HUES48 (cell line): ENCODE measurements around the gene UNC5A.

Experiments
- H3K27ac ChIP-seq: one replicate; pipeline ENCODE4 v1.7.0; 2013; ENCODE audit warnings: low read depth, low read length, inconsistent platforms
- H3K27me3 ChIP-seq: 2 replicates; pipeline ENCODE4 v1.6.1; 2013; ENCODE audit warnings: mild to moderate bottlenecking, low read length; ENCODE audit not compliant: control insufficient read depth, insufficient read depth
- H3K36me3 ChIP-seq: 2 replicates; pipeline ENCODE4 v1.6.1; 2013; ENCODE audit warnings: low read length; ENCODE audit not compliant: control insufficient read depth, insufficient read depth
- H3K4me1 ChIP-seq: 2 replicates; pipeline ENCODE4 v1.6.1; 2013; ENCODE audit warnings: mild to moderate bottlenecking, low read length; ENCODE audit not compliant: control insufficient read depth, insufficient read depth
- H3K4me3 ChIP-seq: 2 replicates; pipeline ENCODE4 v1.5.1; 2013; ENCODE audit warnings: mild to moderate bottlenecking, low read depth, low read length
- H3K9ac ChIP-seq: 2 replicates; pipeline ENCODE4 v1.6.1; 2013; ENCODE audit warnings: mild to moderate bottlenecking, low read depth, low read length, moderate library complexity
- H3K9me3 ChIP-seq: 2 replicates; pipeline ENCODE4 v1.6.1; 2013; ENCODE audit warnings: low read length; ENCODE audit not compliant: control insufficient read depth, insufficient read depth

The UNC5A gene

GRCh38 chr5:176833286-176833685 is 22.9 kb downstream of the UNC5A start:
- H3K27me3 ChIP-seq: peaks cover 5% of the 10 kb centered on the region
- H3K9me3 ChIP-seq: no peaks in the 10 kb centered on the region
- no peaks in the 10 kb centered on the region for H3K36me3 ChIP-seq
- H3K27ac ChIP-seq: no peak overlapping the region
- H3K4me3 ChIP-seq: no peak overlapping the region
- H3K4me1 ChIP-seq: no peaks in the 10 kb centered on the region
- H3K9ac ChIP-seq: no peak overlapping the region

DNA sequence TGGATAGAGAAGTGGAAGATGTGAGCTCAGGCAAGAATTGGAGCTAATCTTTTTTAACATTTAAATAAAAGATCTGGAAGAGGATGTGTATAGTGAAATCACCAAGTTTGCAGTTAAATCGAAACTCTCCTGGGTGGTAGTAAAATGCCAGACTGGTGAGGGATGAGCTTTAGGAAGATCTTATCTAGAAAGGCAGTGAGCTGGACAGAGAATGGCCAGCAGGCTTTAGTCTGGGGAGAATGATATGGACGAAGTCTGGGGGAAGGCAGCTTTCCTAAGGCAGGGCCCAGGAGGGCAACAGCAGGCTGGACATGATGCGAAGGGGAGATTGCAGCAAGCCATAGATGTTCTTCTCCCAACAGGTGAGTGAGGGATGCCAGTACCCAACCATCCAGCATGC is 25.6 kb downstream of the UNC5A start:
- H3K9me3 ChIP-seq: no peaks in the 10 kb centered on the region
- H3K4me3 ChIP-seq: no peak overlapping the region
- no peaks in the 10 kb centered on the region for H3K36me3 ChIP-seq
- no peak overlapping the region for H3K27ac ChIP-seq
- H3K27me3 ChIP-seq: peaks cover 16% of the 10 kb centered on the region
- H3K9ac ChIP-seq: no peak overlapping the region
- H3K4me1 ChIP-seq: peaks cover 4% of the 10 kb centered on the region; the same call in 1 of the 2 replicates

DNA sequence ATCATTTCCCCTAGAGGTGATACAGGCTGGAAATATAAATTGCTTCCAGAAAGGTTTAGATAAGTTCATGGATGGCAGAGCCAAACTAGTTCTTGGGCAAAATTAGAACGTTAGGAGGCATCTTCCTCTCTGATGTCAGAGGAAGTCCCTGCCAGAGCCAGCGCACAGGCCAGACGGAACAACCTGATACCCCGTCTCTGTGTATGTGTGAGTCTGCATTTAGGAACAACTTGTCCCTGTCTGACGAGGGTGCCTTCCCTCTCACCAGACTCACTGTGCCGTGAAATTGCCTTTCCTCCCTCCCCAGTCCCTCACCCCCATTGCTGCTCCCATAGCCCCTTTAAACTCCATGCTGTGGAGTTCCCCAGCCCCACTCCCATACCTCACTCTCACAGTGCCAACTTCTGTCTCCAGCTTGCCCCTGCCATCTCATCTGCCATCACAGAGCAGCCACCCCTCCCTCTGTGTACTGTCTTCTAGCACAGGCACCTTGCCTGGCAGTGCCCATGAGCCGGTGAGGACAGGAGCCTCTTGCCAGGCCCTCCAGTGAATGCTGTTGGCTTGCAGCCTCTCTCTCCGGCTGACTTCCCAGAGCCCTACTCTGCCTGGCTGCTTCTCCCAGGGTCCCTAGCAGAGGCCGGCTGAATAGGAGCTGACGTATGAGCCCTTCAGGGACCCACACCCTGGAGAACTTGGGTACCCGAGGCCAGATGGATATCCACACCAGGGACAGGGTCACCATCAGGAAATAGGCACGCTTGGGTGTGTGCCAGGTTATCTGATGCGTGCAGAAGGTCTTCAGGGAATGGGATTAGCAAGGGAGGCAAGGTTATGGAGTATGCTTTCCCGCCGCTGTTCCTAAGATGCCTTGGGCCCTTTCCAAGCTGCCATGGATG is 26.7 kb downstream of the UNC5A start:
- Histone ChIP-seq H3K4me3 (no peak overlapping the region), H3K9ac (no peak overlapping the region), H3K36me3 (no peaks in the 10 kb centered on the region), H3K4me1 (peaks cover 4% of the 10 kb centered on the region; the same call in 1 of the 2 replicates), H3K27ac (no peak overlapping the region), H3K9me3 (no peaks in the 10 kb centered on the region), H3K27me3 (peaks cover 16% of the 10 kb centered on the region)

GRCh38 chr5:176837707-176838115 is 27.4 kb downstream of the UNC5A start:
- Histone ChIP-seq H3K4me3 (no peak overlapping the region), H3K36me3 (no peaks in the 10 kb centered on the region), H3K27ac (no peak overlapping the region), H3K9me3 (no peaks in the 10 kb centered on the region), H3K9ac (no peak overlapping the region), H3K4me1 (peaks cover 4% of the 10 kb centered on the region; the same call in 1 of the 2 replicates), H3K27me3 (peaks cover 16% of the 10 kb centered on the region)

- H3K9me3 ChIP-seq: no peaks in the 10 kb centered on the region
- no peaks in the 10 kb centered on the region for H3K36me3 ChIP-seq
- no peak overlapping the region for H3K4me3 ChIP-seq
- no peak overlapping the region for H3K27ac ChIP-seq
- H3K9ac ChIP-seq: no peak overlapping the region
- H3K4me1 ChIP-seq: peaks cover 4% of the 10 kb centered on the region; the same call in 1 of the 2 replicates
- H3K27me3 ChIP-seq: peaks cover 8% of the 10 kb centered on the region; the same call in 1 of the 2 replicates
Measured at GRCh38 chr5:176843673-176844072, 33.3 kb downstream of the UNC5A start.

GRCh38 chr5:176844281-176844680 is 33.9 kb downstream of the UNC5A start:
- H3K9me3 ChIP-seq: no peaks in the 10 kb centered on the region
- 0 out of 2 replicates have a peak, but pooled peaks cover 2% of the 10 kb centered on the region for H3K27me3 ChIP-seq

DNA sequence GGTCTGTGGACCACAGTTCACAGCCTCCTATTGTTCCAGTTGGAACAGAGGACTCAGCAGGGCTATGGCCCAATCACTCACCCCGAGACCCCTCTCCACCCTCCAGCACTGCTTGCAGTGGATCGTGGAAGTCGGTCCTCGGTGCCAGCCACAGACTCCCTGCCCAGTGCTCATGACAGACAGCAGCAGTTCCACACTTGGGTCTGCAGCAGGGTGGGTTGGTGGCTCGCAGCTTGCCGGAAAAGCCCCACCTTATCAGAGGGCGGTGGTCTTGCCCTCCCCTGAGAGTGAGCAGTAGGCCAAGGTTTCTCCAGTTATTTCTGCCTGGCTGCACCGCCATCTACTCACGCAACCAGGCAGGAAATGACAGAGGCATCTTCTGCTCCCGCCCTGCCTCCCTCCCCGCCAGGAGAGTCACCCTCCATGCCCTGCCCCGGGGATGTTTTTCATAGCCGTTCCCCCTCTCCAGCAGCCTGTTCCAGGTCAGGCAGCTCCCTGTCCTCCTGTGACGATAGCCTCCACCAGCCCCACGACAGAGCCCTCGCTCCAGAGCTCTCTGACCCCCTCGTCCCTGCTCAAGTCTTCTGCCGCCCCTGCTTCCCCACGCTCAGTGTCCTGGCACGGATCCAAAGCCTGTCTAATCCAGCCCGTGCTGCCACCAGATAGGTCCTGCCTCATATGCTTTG is 34.5 kb downstream of the UNC5A start:
- H3K4me1 ChIP-seq: peaks cover 4% of the 10 kb centered on the region; the same call in 1 of the 2 replicates
- H3K4me3 ChIP-seq: no peak overlapping the region
- H3K27me3 ChIP-seq: no peaks in the 10 kb centered on the region
- H3K27ac ChIP-seq: no peak overlapping the region
- no peaks in the 10 kb centered on the region for H3K9me3 ChIP-seq
- H3K9ac ChIP-seq: no peak overlapping the region
- H3K36me3 ChIP-seq: no peaks in the 10 kb centered on the region

More at GRCh38 chr5:176844281-176844680, 33.9 kb downstream of the UNC5A start:
- Histone ChIP-seq H3K9ac (no peak overlapping the region), H3K4me1 (peaks cover 4% of the 10 kb centered on the region; the same call in 1 of the 2 replicates), H3K27ac (no peak overlapping the region), H3K4me3 (no peak overlapping the region), H3K36me3 (no peaks in the 10 kb centered on the region)

- Histone ChIP-seq H3K4me1 (peaks cover 1% of the 10 kb centered on the region; the same call in 1 of the 2 replicates), H3K9me3 (no peaks in the 10 kb centered on the region), H3K36me3 (no peaks in the 10 kb centered on the region), H3K4me3 (no peak overlapping the region), H3K9ac (no peak overlapping the region), H3K27ac (no peak overlapping the region), H3K27me3 (no peaks in the 10 kb centered on the region)
Measured at GRCh38 chr5:176845392-176845713, 35.0 kb downstream of the UNC5A start.

DNA sequence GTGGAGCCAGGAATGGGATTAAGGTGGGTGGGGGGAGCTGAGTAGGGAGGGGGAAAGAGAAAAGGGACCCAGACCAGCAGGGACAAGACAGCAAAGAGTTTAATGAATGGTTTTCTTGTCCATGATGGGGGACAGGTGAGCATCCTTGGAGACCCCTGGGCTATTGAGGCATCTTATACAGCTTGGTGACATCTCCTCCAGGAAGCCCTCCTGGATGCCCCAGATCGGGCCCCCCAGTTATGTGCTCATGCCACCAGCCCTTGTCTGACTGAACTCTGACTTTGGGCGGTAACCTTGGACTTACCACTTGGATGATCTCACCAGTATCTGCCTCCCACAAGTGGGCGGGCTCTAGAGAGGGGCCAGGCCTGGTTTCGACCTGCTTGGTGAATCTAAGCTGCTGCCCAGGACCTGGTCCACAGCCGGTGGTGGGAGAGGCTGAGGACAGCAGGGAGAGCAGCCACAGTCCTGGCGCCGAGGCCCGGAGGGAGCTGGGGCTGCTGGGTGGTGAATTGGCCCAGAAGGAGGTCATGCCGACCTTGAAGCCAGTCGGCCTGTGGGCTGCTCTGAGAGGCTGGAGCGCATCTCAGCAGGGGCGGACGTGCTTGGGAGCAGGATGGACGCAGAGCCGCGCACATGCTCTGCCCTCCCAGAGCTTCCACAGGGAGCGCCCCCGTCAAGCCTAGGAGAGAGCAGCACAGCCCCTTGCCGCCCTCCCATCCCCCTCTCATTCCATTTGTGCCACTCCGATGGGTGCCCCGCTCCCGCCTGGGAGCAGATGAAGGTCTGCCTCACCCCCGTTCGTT is 36.2 kb downstream of the UNC5A start:
- Histone ChIP-seq H3K27ac (no peak overlapping the region), H3K9me3 (no peaks in the 10 kb centered on the region), H3K4me3 (no peak overlapping the region), H3K27me3 (no peaks in the 10 kb centered on the region), H3K9ac (no peak overlapping the region), H3K4me1 (no peaks in the 10 kb centered on the region; the same call in 1 of the 2 replicates), H3K36me3 (no peaks in the 10 kb centered on the region)

- Histone ChIP-seq H3K9me3 (no peaks in the 10 kb centered on the region), H3K4me1 (no peaks in the 10 kb centered on the region; the same call in 1 of the 2 replicates), H3K9ac (no peak overlapping the region), H3K27me3 (no peaks in the 10 kb centered on the region), H3K4me3 (no peak overlapping the region), H3K27ac (no peak overlapping the region), H3K36me3 (no peaks in the 10 kb centered on the region)
Measured at GRCh38 chr5:176847148-176847547, 36.8 kb downstream of the UNC5A start.
